HEK293T (cell line): Measurements from ENCODE around the gene DNAH10.

ENCODE experiments used
- BHLHE40 ChIP-seq: fragments of 450-650 bp; IDR thresholded peaks from 2 replicates; pipeline ENCODE4 v1.6.1; 2016; ENCODE audit warnings: mild to moderate bottlenecking, moderate library complexity, borderline replicate concordance
- CTBP1 ChIP-seq: fragments of 450-650 bp; IDR thresholded peaks from 2 replicates; pipeline ENCODE4 v1.6.1; 2016; ENCODE audit warnings: borderline replicate concordance
- ELF4 ChIP-seq: fragments of 450-650 bp; IDR thresholded peaks from 2 replicates; pipeline ENCODE4 v1.6.1; 2017; ENCODE audit warnings: antibody characterized with exemption
- FOXA1 ChIP-seq: fragments of 450-650 bp; IDR thresholded peaks from 2 replicates; pipeline ENCODE4 v1.6.1; 2016; ENCODE audit warnings: mild to moderate bottlenecking
- FOXK2 ChIP-seq: fragments of 450-650 bp; IDR thresholded peaks from 2 replicates; pipeline ENCODE4 v1.6.1; 2016; ENCODE audit warnings: mild to moderate bottlenecking
- FOXM1 ChIP-seq: fragments of 450-650 bp; IDR thresholded peaks from 2 replicates; pipeline ENCODE4 v1.6.1; 2017; ENCODE audit warnings: mild to moderate bottlenecking, borderline replicate concordance
- LEF1 ChIP-seq: fragments of 450-650 bp; IDR thresholded peaks from 2 replicates; pipeline ENCODE4 v1.6.1; 2017; ENCODE audit warnings: mild to moderate bottlenecking, borderline replicate concordance
- NFRKB ChIP-seq: fragments of 450-650 bp; IDR thresholded peaks from 2 replicates; pipeline ENCODE4 v1.6.1; 2016; ENCODE audit warnings: mild to moderate bottlenecking, moderate library complexity
- SP1 ChIP-seq: fragments of 450-650 bp; IDR thresholded peaks from 2 replicates; pipeline ENCODE4 v1.6.1; 2017
- TARDBP ChIP-seq: fragments of 450-650 bp; IDR thresholded peaks from 2 replicates; pipeline ENCODE4 v1.6.1; 2016
- ZNF384 ChIP-seq: fragments of 450-650 bp; IDR thresholded peaks from 2 replicates; pipeline ENCODE4 v1.6.1; 2016
- TF ChIP-seq, protein P1 (sequence below): fragments of 450-650 bp; IDR thresholded peaks from 2 replicates; pipeline ENCODE4 v1.6.1; 2016

DNA sequence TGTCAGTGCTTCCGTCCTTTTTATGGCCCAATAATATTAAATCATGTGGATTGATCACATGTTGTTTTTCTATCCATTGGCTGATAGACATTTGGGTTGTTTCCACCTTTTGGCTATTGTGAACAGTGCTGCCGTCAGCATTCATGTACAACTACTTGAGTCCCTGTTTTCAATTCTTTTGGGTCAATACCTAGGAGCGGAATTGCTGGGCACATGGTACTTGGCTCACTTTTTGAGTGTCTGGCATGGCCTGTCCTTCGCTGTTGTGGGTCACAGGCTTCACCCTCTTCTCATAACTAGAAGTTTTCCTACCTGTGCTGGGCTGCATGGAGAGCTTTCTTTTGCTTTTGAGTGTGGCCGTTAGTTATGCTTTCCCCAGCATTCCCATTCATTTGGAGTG is 72.7 kb downstream of the DNAH10 start:
- no peak for TF ChIP-seq FOXM1
- TF ChIP-seq NFRKB = no peak
- TF ChIP-seq, protein P1, sequence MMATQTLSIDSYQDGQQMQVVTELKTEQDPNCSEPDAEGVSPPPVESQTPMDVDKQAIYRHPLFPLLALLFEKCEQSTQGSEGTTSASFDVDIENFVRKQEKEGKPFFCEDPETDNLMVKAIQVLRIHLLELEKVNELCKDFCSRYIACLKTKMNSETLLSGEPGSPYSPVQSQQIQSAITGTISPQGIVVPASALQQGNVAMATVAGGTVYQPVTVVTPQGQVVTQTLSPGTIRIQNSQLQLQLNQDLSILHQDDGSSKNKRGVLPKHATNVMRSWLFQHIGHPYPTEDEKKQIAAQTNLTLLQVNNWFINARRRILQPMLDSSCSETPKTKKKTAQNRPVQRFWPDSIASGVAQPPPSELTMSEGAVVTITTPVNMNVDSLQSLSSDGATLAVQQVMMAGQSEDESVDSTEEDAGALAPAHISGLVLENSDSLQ = no peak
- no peak for TF ChIP-seq BHLHE40
- TF ChIP-seq LEF1 = no peak
- no peak for TF ChIP-seq TARDBP
- no peak for TF ChIP-seq FOXA1
- no peak for TF ChIP-seq ZNF384
- no peak for TF ChIP-seq FOXK2
- TF ChIP-seq SP1 = no peak
- no peak for TF ChIP-seq ELF4
- TF ChIP-seq CTBP1 = no peak
